Measurements from ENCODE around the gene LORICRIN. TPM values are rescaled to one million over a fixed set of nuclear protein-coding genes. Genes with fewer than 3 reads are reported as not detected.

LORICRIN gene
- total RNA-seq, 6 donors from 2014 or later, result not detected

- TF ChIP-seq POLR2A (IDR thresholded peaks at IDR 0.05) (no peak), POLR2AphosphoS5 (IDR thresholded peaks at IDR 0.05) (no peak), EP300 (IDR thresholded peaks at IDR 0.05) (no peak), CTCF (IDR thresholded peaks at IDR 0.05) (no peak)
- H3K36me3 ChIP-seq, result no peaks in the 10 kb centered on the region
Observed at GRCh38 chr1:153246825-153247224, 12.7 kb upstream of the LORICRIN start.

GRCh38 chr1:153248176-153248879 is 11.2 kb upstream of the LORICRIN start:
- no peaks in the 10 kb centered on the region for H3K36me3 ChIP-seq
- no peak overlapping the region for H3K27ac ChIP-seq
- no peaks in the 10 kb centered on the region for H3K4me1 ChIP-seq
- ATAC-seq (ENCODE audit: low FRiP score in 2 of 2) (no peak), DNase-seq (no peak)
- 74 to 79% methylated on average over 4 to 5 of the region's 5 CpGs for WGBS, 2 donors
- no peaks in the 10 kb centered on the region for H3K9me3 ChIP-seq
- TF ChIP-seq CTCF (IDR thresholded peaks at IDR 0.05) (no peak), EP300 (IDR thresholded peaks at IDR 0.05) (no peak), POLR2AphosphoS5 (IDR thresholded peaks at IDR 0.05) (no peak), POLR2A (IDR thresholded peaks at IDR 0.05) (no peak)
- H3K27me3 ChIP-seq, result no peaks in the 10 kb centered on the region
- H3K4me3 ChIP-seq, result no peak overlapping the region

More at GRCh38 chr1:153246825-153247224, 12.7 kb upstream of the LORICRIN start:
- DNase-seq (no peak), ATAC-seq (ENCODE audit: low FRiP score in 2 of 2) (no peak)
- H3K9me3 ChIP-seq, result no peaks in the 10 kb centered on the region
- H3K27me3 ChIP-seq, result no peaks in the 10 kb centered on the region
- H3K4me3 ChIP-seq, result no peak overlapping the region
- 77 to 89% methylated on average over 2 of the region's 2 CpGs for WGBS, 2 donors
- no peaks in the 10 kb centered on the region for H3K4me1 ChIP-seq
- H3K27ac ChIP-seq, result no peak overlapping the region

GRCh38 chr1:153250166-153250565 is 9.3 kb upstream of the LORICRIN start:
- no peak for DNase-seq
- Histone ChIP-seq H3K36me3 (no peaks in the 10 kb centered on the region), H3K27ac (no peak overlapping the region), H3K9me3 (no peaks in the 10 kb centered on the region), H3K4me3 (no peak overlapping the region), H3K4me1 (no peaks in the 10 kb centered on the region), H3K27me3 (no peaks in the 10 kb centered on the region)
- ATAC-seq (ENCODE audit: low FRiP score in 2 of 2), result no peak
- TF ChIP-seq CTCF (IDR thresholded peaks at IDR 0.05) (no peak), POLR2A (IDR thresholded peaks at IDR 0.05) (no peak), EP300 (IDR thresholded peaks at IDR 0.05) (no peak), POLR2AphosphoS5 (IDR thresholded peaks at IDR 0.05) (no peak)
- WGBS, 2 donors, result 50 to 52% methylated on average over 1 of the region's 1 CpG

GRCh38 chr1:153251087-153251486 is 8.4 kb upstream of the LORICRIN start:
- no peak for ATAC-seq (ENCODE audit: low FRiP score in 2 of 2)
- 72 to 88% methylated on average over 2 of the region's 2 CpGs for WGBS, 2 donors

More at GRCh38 chr1:153251087-153251486, 8.4 kb upstream of the LORICRIN start:
- Histone ChIP-seq H3K4me1 (no peaks in the 10 kb centered on the region), H3K4me3 (no peak overlapping the region), H3K27me3 (no peaks in the 10 kb centered on the region), H3K27ac (no peak overlapping the region), H3K9me3 (no peaks in the 10 kb centered on the region), H3K36me3 (no peaks in the 10 kb centered on the region)
- no peak for DNase-seq
- TF ChIP-seq EP300 (IDR thresholded peaks at IDR 0.05) (no peak), POLR2AphosphoS5 (IDR thresholded peaks at IDR 0.05) (no peak), POLR2A (IDR thresholded peaks at IDR 0.05) (no peak), CTCF (IDR thresholded peaks at IDR 0.05) (no peak)

Data from upper lobe of left lung (tissue), 6 donors.